ENCODE data around the gene KLK3. TPM values are rescaled to one million over a fixed set of nuclear protein-coding genes. Genes with fewer than 3 reads are reported as not detected.

Gene KLK3
- total RNA-seq, 1 donor from 2014 or later, result not detected

- Mint-ChIP-seq H3K4me3 (ENCODE audit: low read depth) (no peak overlapping the region), H3K9me3 (peaks cover 4% of the 10 kb centered on the region), H3K27me3 (ENCODE audit: low read depth) (peaks cover 34% of the 10 kb centered on the region), H3K36me3 (ENCODE audit: low read depth) (no peaks in the 10 kb centered on the region), H3K27ac (no peak overlapping the region), H3K4me1 (ENCODE audit: low read depth) (peaks cover 28% of the 10 kb centered on the region)
- intact Hi-C loops (cut with micrococcal nuclease), result no loop called here
- no peak for DNase-seq (ENCODE audit: low spot score)
Measured at GRCh38 chr19:50821622-50822021, 33.1 kb upstream of the KLK3 start.

GRCh38 chr19:50822661-50823208 lies 32.0 kb upstream of the KLK3 start:
- DNase-seq (ENCODE audit: low spot score), result no peak
- Mint-ChIP-seq H3K9me3 (no peaks in the 10 kb centered on the region), H3K36me3 (ENCODE audit: low read depth) (no peaks in the 10 kb centered on the region), H3K4me3 (ENCODE audit: low read depth) (no peak overlapping the region), H3K4me1 (ENCODE audit: low read depth) (peaks cover 19% of the 10 kb centered on the region), H3K27ac (no peak overlapping the region), H3K27me3 (ENCODE audit: low read depth) (peaks cover 34% of the 10 kb centered on the region)
- intact Hi-C loops (cut with micrococcal nuclease), result no loop called here

GRCh38 chr19:50823389-50824042 lies 31.2 kb upstream of the KLK3 start, which contains the start of gene KLK1:
TSS of gene KLK1 (minus strand) at chr19:50823787. CDS start at chr19:50823748, 39 bp downstream.
- H3K27ac Mint-ChIP-seq, result no peak within 1 kb of the TSS
- intact Hi-C loops (cut with micrococcal nuclease), result no loop called here
- DNase-seq (ENCODE audit: low spot score), result no peak
- H3K9me3 Mint-ChIP-seq, result no peaks in the 10 kb centered on the region
- H3K27me3 Mint-ChIP-seq (ENCODE audit: low read depth), result peaks cover 34% of the 10 kb centered on the region
- H3K4me1 Mint-ChIP-seq (ENCODE audit: low read depth), result peaks cover 19% of the 10 kb centered on the region
- no peaks in the 10 kb centered on the region for H3K36me3 Mint-ChIP-seq (ENCODE audit: low read depth)
- H3K4me3 Mint-ChIP-seq (ENCODE audit: low read depth), result no peak within 1 kb of the TSS

GRCh38 chr19:50826492-50827240 lies 28.0 kb upstream of the KLK3 start:
- no peak overlapping the region for H3K27ac Mint-ChIP-seq
- H3K36me3 Mint-ChIP-seq (ENCODE audit: low read depth), result no peaks in the 10 kb centered on the region
- no peaks in the 10 kb centered on the region for H3K9me3 Mint-ChIP-seq
- no peak for DNase-seq (ENCODE audit: low spot score)
- H3K4me3 Mint-ChIP-seq (ENCODE audit: low read depth), result no peak overlapping the region
- intact Hi-C loops (cut with micrococcal nuclease), result no loop called here
- peaks cover 20% of the 10 kb centered on the region for H3K27me3 Mint-ChIP-seq (ENCODE audit: low read depth)
- no peaks in the 10 kb centered on the region for H3K4me1 Mint-ChIP-seq (ENCODE audit: low read depth)

- peaks cover 13% of the 10 kb centered on the region for H3K27me3 Mint-ChIP-seq (ENCODE audit: low read depth)
- intact Hi-C loops (cut with micrococcal nuclease), result no loop called here
- no peaks in the 10 kb centered on the region for H3K36me3 Mint-ChIP-seq (ENCODE audit: low read depth)
- no peaks in the 10 kb centered on the region for H3K9me3 Mint-ChIP-seq
- H3K4me1 Mint-ChIP-seq (ENCODE audit: low read depth), result no peaks in the 10 kb centered on the region
- H3K4me3 Mint-ChIP-seq (ENCODE audit: low read depth), result no peak overlapping the region
- no peak overlapping the region for H3K27ac Mint-ChIP-seq
- DNase-seq (ENCODE audit: low spot score), result no peak
Measured at GRCh38 chr19:50827476-50827875, 27.2 kb upstream of the KLK3 start.

- Mint-ChIP-seq H3K36me3 (ENCODE audit: low read depth) (no peaks in the 10 kb centered on the region), H3K4me3 (ENCODE audit: low read depth) (no peak overlapping the region), H3K4me1 (ENCODE audit: low read depth) (no peaks in the 10 kb centered on the region), H3K27ac (no peak overlapping the region), H3K27me3 (ENCODE audit: low read depth) (peaks cover 12% of the 10 kb centered on the region), H3K9me3 (no peaks in the 10 kb centered on the region)
- intact Hi-C loops (cut with micrococcal nuclease), result loop anchor here (10.0 kb wide), 1 partner anchor 95 kb away; no protein-coding TSS in a partner anchor
- no peak for DNase-seq (ENCODE audit: low spot score)
Measured at GRCh38 chr19:50829801-50830200, 24.9 kb upstream of the KLK3 start.

GRCh38 chr19:50830266-50831025 lies 24.3 kb upstream of the KLK3 start:
- H3K4me3 Mint-ChIP-seq (ENCODE audit: low read depth), result no peak overlapping the region
- H3K27me3 Mint-ChIP-seq (ENCODE audit: low read depth), result peaks cover 16% of the 10 kb centered on the region
- no peak overlapping the region for H3K27ac Mint-ChIP-seq
- H3K9me3 Mint-ChIP-seq, result no peaks in the 10 kb centered on the region
- peaks cover 3% of the 10 kb centered on the region for H3K4me1 Mint-ChIP-seq (ENCODE audit: low read depth)
- no peaks in the 10 kb centered on the region for H3K36me3 Mint-ChIP-seq (ENCODE audit: low read depth)
- intact Hi-C loops (cut with micrococcal nuclease), result loop anchor here (10.0 kb wide), 1 partner anchor 94 kb away; no protein-coding TSS in a partner anchor
- DNase-seq (ENCODE audit: low spot score), result no peak

GRCh38 chr19:50831026-50831396 lies 23.7 kb upstream of the KLK3 start:
- H3K27me3 Mint-ChIP-seq (ENCODE audit: low read depth), result peaks cover 15% of the 10 kb centered on the region
- no peak overlapping the region for H3K4me3 Mint-ChIP-seq (ENCODE audit: low read depth)
- H3K36me3 Mint-ChIP-seq (ENCODE audit: low read depth), result no peaks in the 10 kb centered on the region
- intact Hi-C loops (cut with micrococcal nuclease), result loop anchor here (10.0 kb wide), 1 partner anchor 94 kb away; no protein-coding TSS in a partner anchor
- no peak overlapping the region for H3K27ac Mint-ChIP-seq
- peaks cover 5% of the 10 kb centered on the region for H3K4me1 Mint-ChIP-seq (ENCODE audit: low read depth)
- H3K9me3 Mint-ChIP-seq, result no peaks in the 10 kb centered on the region
- no peak for DNase-seq (ENCODE audit: low spot score)

GRCh38 chr19:50832666-50833065 lies 22.0 kb upstream of the KLK3 start:
- H3K27ac Mint-ChIP-seq, result no peak overlapping the region

GRCh38 chr19:50833117-50833801 lies 21.5 kb upstream of the KLK3 start, which contains the start of gene KLK15:
TSS of gene KLK15 (minus strand) at chr19:50833574. CDS start at chr19:50831492, 2,082 bp downstream.
- no peak within 1 kb of the TSS for H3K4me3 Mint-ChIP-seq (ENCODE audit: low read depth)
- peaks cover 30% of the 10 kb centered on the region for H3K27me3 Mint-ChIP-seq (ENCODE audit: low read depth)
- H3K27ac Mint-ChIP-seq, result no peak within 1 kb of the TSS
- H3K36me3 Mint-ChIP-seq (ENCODE audit: low read depth), result no peaks in the 10 kb centered on the region
- DNase-seq (ENCODE audit: low spot score), result no peak
- no peaks in the 10 kb centered on the region for H3K9me3 Mint-ChIP-seq
- intact Hi-C loops (cut with micrococcal nuclease), result loop anchor here (10.0 kb wide), 1 partner anchor 92 kb away; no protein-coding TSS in a partner anchor
- peaks cover 10% of the 10 kb centered on the region for H3K4me1 Mint-ChIP-seq (ENCODE audit: low read depth)

More at GRCh38 chr19:50832666-50833065, 22.0 kb upstream of the KLK3 start:
- Mint-ChIP-seq H3K4me3 (ENCODE audit: low read depth) (no peak overlapping the region), H3K4me1 (ENCODE audit: low read depth) (peaks cover 8% of the 10 kb centered on the region), H3K27me3 (ENCODE audit: low read depth) (peaks cover 28% of the 10 kb centered on the region), H3K36me3 (ENCODE audit: low read depth) (no peaks in the 10 kb centered on the region), H3K9me3 (no peaks in the 10 kb centered on the region)
- intact Hi-C loops (cut with micrococcal nuclease), result loop anchor here (10.0 kb wide), 1 partner anchor 92 kb away; no protein-coding TSS in a partner anchor
- DNase-seq (ENCODE audit: low spot score), result no peak

- Mint-ChIP-seq H3K9me3 (no peaks in the 10 kb centered on the region), H3K36me3 (ENCODE audit: low read depth) (no peaks in the 10 kb centered on the region), H3K4me1 (ENCODE audit: low read depth) (peaks cover 11% of the 10 kb centered on the region), H3K27ac (no peak overlapping the region), H3K4me3 (ENCODE audit: low read depth) (no peak overlapping the region), H3K27me3 (ENCODE audit: low read depth) (peaks cover 30% of the 10 kb centered on the region)
- no peak for DNase-seq (ENCODE audit: low spot score)
- intact Hi-C loops (cut with micrococcal nuclease), result loop anchor here (10.0 kb wide), 1 partner anchor 91 kb away; no protein-coding TSS in a partner anchor
Measured at GRCh38 chr19:50833802-50834167, 20.9 kb upstream of the KLK3 start.
